ENCODE measurements around the gene RASA3.

Gene RASA3

DNA sequence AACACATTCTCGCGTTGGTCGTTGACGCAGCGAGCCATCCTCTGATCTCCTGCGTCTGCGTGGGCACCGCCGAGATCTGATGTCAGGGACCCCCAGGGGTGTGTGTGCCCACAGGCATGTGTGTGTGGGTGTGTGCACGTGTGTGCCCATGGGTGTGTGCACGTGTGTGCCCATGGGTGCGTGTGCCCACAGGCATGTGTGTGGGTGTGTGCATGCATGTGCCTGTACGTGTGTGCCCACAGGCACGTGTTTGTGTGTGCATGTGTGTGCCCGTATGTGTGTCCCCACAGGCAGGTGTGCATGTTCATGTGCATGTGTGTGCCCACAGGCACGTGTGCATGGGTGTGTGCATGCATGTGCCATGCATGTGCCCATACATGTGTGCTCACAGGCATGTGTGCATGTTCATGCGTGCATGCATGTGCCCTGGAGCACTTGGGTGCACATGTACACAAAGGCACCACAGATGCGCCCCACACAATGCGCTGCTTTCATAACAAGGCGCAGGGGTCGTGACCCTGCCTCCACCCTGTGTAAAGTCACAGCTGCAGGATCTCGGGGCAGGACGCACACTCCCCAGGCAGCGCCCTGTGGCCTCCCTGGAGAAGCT is 77.5 kb downstream of the RASA3 start:
- H3K36me3 ChIP-seq (ENCODE audit: insufficient read depth, insufficient read length, low read length): peaks cover 51% of the 10 kb centered on the region
- no peak overlapping the region for H3K9ac ChIP-seq (ENCODE audit: insufficient read length, low read depth)
- H3K4me3 ChIP-seq (ENCODE audit: insufficient read length, low read depth): no peak overlapping the region
- H3K27me3 ChIP-seq (ENCODE audit: insufficient read depth, insufficient read length): no peaks in the 10 kb centered on the region
- no peaks in the 10 kb centered on the region for H3K9me3 ChIP-seq (ENCODE audit: insufficient read depth, low read length)
- no peak for DNase-seq (ENCODE audit: low read depth, low spot score)
- TF ChIP-seq SUZ12 (IDR thresholded peaks at IDR 0.05; ENCODE audit: extremely low read depth, insufficient read depth, insufficient read length): no peak
- TF ChIP-seq YY1 (IDR thresholded peaks at IDR 0.05; ENCODE audit: insufficient read depth, insufficient read length): no peak
- no peak for TF ChIP-seq ZNF274 (IDR thresholded peaks at IDR 0.05; ENCODE audit: low read depth, low read length)
- H3K4me1 ChIP-seq (ENCODE audit: insufficient read depth, insufficient read length): peaks cover 13% of the 10 kb centered on the region

DNA sequence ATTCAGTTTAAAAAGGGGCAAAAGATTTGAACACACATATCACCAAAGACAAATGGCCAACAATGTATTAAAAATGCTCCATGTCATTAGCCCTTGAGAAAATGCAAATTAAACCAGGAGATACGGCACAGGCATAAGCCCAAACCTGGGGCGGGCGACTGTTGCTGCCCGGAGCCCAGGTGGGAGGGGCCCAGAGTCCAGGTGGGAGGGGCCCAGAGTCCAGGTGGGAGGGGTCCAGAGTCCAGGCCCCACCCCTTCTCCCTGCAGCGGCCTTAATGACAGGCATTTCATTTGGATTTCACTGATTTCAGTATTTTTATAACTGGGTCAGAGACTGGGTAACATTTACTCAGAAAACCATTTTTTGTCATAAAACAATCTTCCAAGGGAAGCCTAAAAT is 78.2 kb downstream of the RASA3 start:
- Histone ChIP-seq H3K9me3 (ENCODE audit: insufficient read depth, low read length) (no peaks in the 10 kb centered on the region), H3K27me3 (ENCODE audit: insufficient read depth, insufficient read length) (no peaks in the 10 kb centered on the region), H3K4me1 (ENCODE audit: insufficient read depth, insufficient read length) (peaks cover 13% of the 10 kb centered on the region), H3K4me3 (ENCODE audit: insufficient read length, low read depth) (no peak overlapping the region), H3K9ac (ENCODE audit: insufficient read length, low read depth) (no peak overlapping the region), H3K36me3 (ENCODE audit: insufficient read depth, insufficient read length, low read length) (peaks cover 50% of the 10 kb centered on the region)
- no peak for TF ChIP-seq YY1 (IDR thresholded peaks at IDR 0.05; ENCODE audit: insufficient read depth, insufficient read length)
- no peak for TF ChIP-seq SUZ12 (IDR thresholded peaks at IDR 0.05; ENCODE audit: extremely low read depth, insufficient read depth, insufficient read length)
- no peak for TF ChIP-seq ZNF274 (IDR thresholded peaks at IDR 0.05; ENCODE audit: low read depth, low read length)
- no peak for DNase-seq (ENCODE audit: low read depth, low spot score)

DNA sequence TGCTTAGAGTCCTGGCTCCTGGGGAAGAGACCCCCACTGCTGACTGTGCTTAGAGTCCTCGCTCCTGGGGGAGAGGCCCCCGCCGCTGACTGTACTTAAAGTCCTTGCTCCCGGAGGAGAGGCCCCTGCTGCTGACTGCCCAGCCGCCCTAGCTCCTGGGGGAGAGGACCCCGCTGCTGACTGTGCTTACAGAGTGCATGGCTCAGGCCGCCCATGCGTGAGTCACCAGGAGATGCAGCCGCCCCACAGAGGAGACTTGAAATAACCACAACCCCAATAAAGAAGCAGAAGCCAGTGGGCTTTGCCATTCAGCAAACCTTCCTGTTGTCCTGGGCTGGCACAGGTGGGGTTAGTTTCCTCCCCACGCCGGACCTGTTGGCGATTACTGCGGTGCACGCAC is 79.4 kb downstream of the RASA3 start:
- Histone ChIP-seq H3K4me1 (ENCODE audit: insufficient read depth, insufficient read length) (peaks cover 13% of the 10 kb centered on the region), H3K36me3 (ENCODE audit: insufficient read depth, insufficient read length, low read length) (peaks cover 43% of the 10 kb centered on the region), H3K9me3 (ENCODE audit: insufficient read depth, low read length) (no peaks in the 10 kb centered on the region), H3K9ac (ENCODE audit: insufficient read length, low read depth) (no peak overlapping the region), H3K4me3 (ENCODE audit: insufficient read length, low read depth) (no peak overlapping the region), H3K27me3 (ENCODE audit: insufficient read depth, insufficient read length) (no peaks in the 10 kb centered on the region)
- DNase-seq (ENCODE audit: low read depth, low spot score): no peak
- no peak for TF ChIP-seq YY1 (IDR thresholded peaks at IDR 0.05; ENCODE audit: insufficient read depth, insufficient read length)
- TF ChIP-seq ZNF274 (IDR thresholded peaks at IDR 0.05; ENCODE audit: low read depth, low read length): no peak
- no peak for TF ChIP-seq SUZ12 (IDR thresholded peaks at IDR 0.05; ENCODE audit: extremely low read depth, insufficient read depth, insufficient read length)

DNA sequence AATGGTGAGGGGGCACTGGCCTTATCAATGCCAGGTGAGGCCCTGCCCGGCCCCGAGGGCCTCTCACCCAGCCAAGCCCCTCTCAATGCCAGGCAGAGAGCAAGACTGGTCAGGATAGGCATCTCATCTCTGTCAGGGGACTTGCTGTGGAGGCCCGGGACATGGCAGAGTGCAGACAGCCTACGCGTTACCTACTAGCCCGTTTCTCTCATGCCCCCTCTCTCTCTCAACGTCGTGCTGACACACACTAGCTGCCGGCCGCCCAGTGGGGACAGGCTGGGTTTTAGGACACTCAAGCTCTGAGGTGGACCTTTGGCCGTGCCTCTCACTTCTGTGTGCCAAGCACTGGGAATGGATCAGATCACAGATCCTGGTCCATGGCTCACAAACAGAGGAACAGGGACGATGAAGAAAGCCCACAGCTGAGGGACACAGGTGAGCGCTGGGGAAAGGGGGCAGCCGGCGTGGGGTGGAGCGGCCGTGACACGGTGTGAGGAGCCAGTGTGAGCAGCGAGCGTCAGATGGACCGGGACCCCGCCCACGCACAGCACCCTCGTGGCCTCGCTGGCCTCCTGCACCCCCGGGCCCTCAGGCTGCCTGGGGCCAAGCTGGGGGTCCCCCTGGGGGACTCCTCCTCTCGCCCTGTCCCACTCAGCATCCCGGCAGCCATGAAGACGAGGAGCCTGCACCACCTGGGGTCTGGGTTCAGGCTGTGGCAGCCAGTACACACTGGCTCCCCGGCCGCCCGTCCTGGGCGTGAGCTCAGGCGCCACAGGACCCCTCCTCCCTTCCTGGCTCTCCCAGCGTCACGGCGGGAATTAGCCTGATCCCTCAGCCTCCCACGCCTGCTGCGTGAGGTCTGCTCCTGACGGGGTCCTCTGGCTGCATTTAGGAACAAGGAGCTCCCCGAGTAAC is 81.6 kb downstream of the RASA3 start:
- no peaks in the 10 kb centered on the region for H3K27me3 ChIP-seq (ENCODE audit: insufficient read depth, insufficient read length)
- TF ChIP-seq ZNF274 (IDR thresholded peaks at IDR 0.05; ENCODE audit: low read depth, low read length) (no peak), YY1 (IDR thresholded peaks at IDR 0.05; ENCODE audit: insufficient read depth, insufficient read length) (no peak), SUZ12 (IDR thresholded peaks at IDR 0.05; ENCODE audit: extremely low read depth, insufficient read depth, insufficient read length) (no peak)
- peaks cover 15% of the 10 kb centered on the region for H3K4me1 ChIP-seq (ENCODE audit: insufficient read depth, insufficient read length)
- no peak overlapping the region for H3K4me3 ChIP-seq (ENCODE audit: insufficient read length, low read depth)
- no peaks in the 10 kb centered on the region for H3K9me3 ChIP-seq (ENCODE audit: insufficient read depth, low read length)
- no peak for DNase-seq (ENCODE audit: low read depth, low spot score)
- peaks cover 33% of the 10 kb centered on the region for H3K36me3 ChIP-seq (ENCODE audit: insufficient read depth, insufficient read length, low read length)
- H3K9ac ChIP-seq (ENCODE audit: insufficient read length, low read depth): no peak overlapping the region

DNA sequence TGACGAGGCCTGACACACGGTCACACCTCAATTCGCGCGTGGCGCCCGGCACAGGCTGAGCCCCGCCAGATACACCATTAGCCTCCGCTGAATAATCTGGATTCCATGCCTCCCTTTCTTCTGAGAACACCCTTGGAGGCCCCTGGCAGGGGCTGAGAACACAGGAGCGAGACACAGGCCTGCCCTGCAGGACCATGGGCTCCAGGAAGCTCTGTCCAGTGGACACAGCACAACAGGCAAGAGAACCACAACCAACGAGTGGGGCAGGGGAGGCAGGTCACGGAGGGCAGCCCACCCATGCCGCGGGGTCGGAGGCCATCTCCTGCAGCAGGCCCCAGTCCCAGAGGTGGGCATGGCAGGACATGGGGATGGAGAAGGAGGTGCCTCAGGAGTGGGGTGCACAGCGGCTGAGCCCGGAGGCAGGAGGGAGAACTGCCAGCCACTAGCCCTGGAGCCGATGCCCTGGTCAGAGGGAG is 82.8 kb downstream of the RASA3 start:
- Histone ChIP-seq H3K4me3 (ENCODE audit: insufficient read length, low read depth) (no peak overlapping the region), H3K9ac (ENCODE audit: insufficient read length, low read depth) (no peak overlapping the region), H3K36me3 (ENCODE audit: insufficient read depth, insufficient read length, low read length) (peaks cover 23% of the 10 kb centered on the region), H3K4me1 (ENCODE audit: insufficient read depth, insufficient read length) (peaks cover 10% of the 10 kb centered on the region), H3K27me3 (ENCODE audit: insufficient read depth, insufficient read length) (no peaks in the 10 kb centered on the region), H3K9me3 (ENCODE audit: insufficient read depth, low read length) (no peaks in the 10 kb centered on the region)
- TF ChIP-seq ZNF274 (IDR thresholded peaks at IDR 0.05; ENCODE audit: low read depth, low read length): no peak
- TF ChIP-seq SUZ12 (IDR thresholded peaks at IDR 0.05; ENCODE audit: extremely low read depth, insufficient read depth, insufficient read length): no peak
- no peak for TF ChIP-seq YY1 (IDR thresholded peaks at IDR 0.05; ENCODE audit: insufficient read depth, insufficient read length)
- DNase-seq (ENCODE audit: low read depth, low spot score): no peak

DNA sequence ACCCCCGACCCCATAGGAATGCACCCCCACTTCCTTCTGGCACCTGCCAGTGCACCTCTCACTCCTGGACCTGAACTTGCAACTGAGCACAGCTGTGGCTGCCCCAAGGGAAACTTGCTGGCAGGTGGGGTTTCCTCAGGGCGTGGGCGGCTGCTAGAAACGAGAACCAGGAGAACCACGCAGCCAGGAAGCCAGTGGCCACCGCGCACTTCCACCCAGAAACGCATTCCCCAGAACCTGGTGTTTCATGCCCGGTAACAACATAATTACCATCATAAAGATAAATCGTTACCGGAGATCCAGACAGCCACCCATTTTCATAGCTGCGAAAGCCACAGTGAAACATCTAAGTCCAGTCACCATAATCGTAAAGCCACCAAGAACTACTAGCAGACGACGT is 83.4 kb downstream of the RASA3 start:
- Histone ChIP-seq H3K4me3 (ENCODE audit: insufficient read length, low read depth) (no peak overlapping the region), H3K36me3 (ENCODE audit: insufficient read depth, insufficient read length, low read length) (peaks cover 22% of the 10 kb centered on the region), H3K9me3 (ENCODE audit: insufficient read depth, low read length) (no peaks in the 10 kb centered on the region), H3K27me3 (ENCODE audit: insufficient read depth, insufficient read length) (no peaks in the 10 kb centered on the region), H3K4me1 (ENCODE audit: insufficient read depth, insufficient read length) (peaks cover 9% of the 10 kb centered on the region), H3K9ac (ENCODE audit: insufficient read length, low read depth) (no peak overlapping the region)
- DNase-seq (ENCODE audit: low read depth, low spot score): no peak
- TF ChIP-seq YY1 (IDR thresholded peaks at IDR 0.05; ENCODE audit: insufficient read depth, insufficient read length): no peak
- no peak for TF ChIP-seq SUZ12 (IDR thresholded peaks at IDR 0.05; ENCODE audit: extremely low read depth, insufficient read depth, insufficient read length)
- no peak for TF ChIP-seq ZNF274 (IDR thresholded peaks at IDR 0.05; ENCODE audit: low read depth, low read length)

DNA sequence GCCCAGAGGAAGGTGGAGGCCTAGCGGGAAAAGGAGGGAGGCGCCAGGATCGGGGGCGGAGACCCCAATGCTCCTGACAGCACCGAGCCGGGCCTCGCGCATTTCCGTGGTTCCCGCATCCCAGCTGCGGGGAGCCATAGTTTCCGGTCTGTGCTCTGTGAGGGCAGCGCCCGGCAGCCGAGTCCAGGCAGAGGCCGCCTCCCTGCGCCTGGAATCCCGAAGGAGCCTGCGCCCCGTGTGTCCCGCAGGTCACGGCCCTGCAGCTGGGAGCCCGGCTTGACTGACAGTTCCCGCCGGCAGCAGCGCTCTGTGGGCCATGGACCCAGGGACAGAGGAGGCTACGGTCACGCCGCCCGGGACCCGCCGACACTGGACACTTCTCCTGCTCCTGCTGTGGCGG is 84.0 kb downstream of the RASA3 start:
- H3K9me3 ChIP-seq (ENCODE audit: insufficient read depth, low read length): no peaks in the 10 kb centered on the region
- no peak overlapping the region for H3K4me3 ChIP-seq (ENCODE audit: insufficient read length, low read depth)
- H3K27me3 ChIP-seq (ENCODE audit: insufficient read depth, insufficient read length): no peaks in the 10 kb centered on the region
- H3K36me3 ChIP-seq (ENCODE audit: insufficient read depth, insufficient read length, low read length): peaks cover 22% of the 10 kb centered on the region
- no peak overlapping the region for H3K9ac ChIP-seq (ENCODE audit: insufficient read length, low read depth)
- no peak for TF ChIP-seq YY1 (IDR thresholded peaks at IDR 0.05; ENCODE audit: insufficient read depth, insufficient read length)
- TF ChIP-seq SUZ12 (IDR thresholded peaks at IDR 0.05; ENCODE audit: extremely low read depth, insufficient read depth, insufficient read length): no peak
- no peak for TF ChIP-seq ZNF274 (IDR thresholded peaks at IDR 0.05; ENCODE audit: low read depth, low read length)
- DNase-seq (ENCODE audit: low read depth, low spot score): no peak
- H3K4me1 ChIP-seq (ENCODE audit: insufficient read depth, insufficient read length): peaks cover 9% of the 10 kb centered on the region

All from NT2/D1 (cell line).